B cell (primary cell): ENCODE data around the gene ALDH9A1. TPM values are rescaled to one million over a fixed set of nuclear protein-coding genes. Genes with fewer than 3 reads are reported as not detected.

Source experiments
- ATAC-seq: fragments of 200-7000 bp; cut with Tn5 transposase; one replicate; pipeline ENCODE4 v1.10.0; 2021; ENCODE audit warnings: low read depth, mild to moderate bottlenecking, moderate number of reproducible peaks, moderate library complexity
- CTCF ChIA-PET: fragments of 350-600 bp; sonication (Branson Sonifier 250); formaldehyde crosslinking; loops from one replicate; lab custom pipeline; 2021; ENCODE audit warnings: antibody characterized with exemption, inconsistent platforms; lab: Charles Lee
- POLR2A ChIA-PET: fragments of 350-600 bp; sonication (Branson Sonifier 250); formaldehyde crosslinking; loops from one replicate; lab custom pipeline; 2021; ENCODE audit warnings: antibody characterized with exemption; lab: Charles Lee
- DNase-seq: peaks from one replicate; pipeline ENCODE4 v3.0.0; 2013
- H2AFZ ChIP-seq: 2 replicates; pipeline ENCODE4 v1.6.1; 2012; ENCODE audit warnings: mild to moderate bottlenecking, low read depth, low read length; ENCODE audit not compliant: insufficient read depth, poor library complexity, severe bottlenecking
- H3K27ac ChIP-seq, 2 donors: 1 replicate in 1 of 2; 2 replicates in 1 of 2; pipeline ENCODE4 v1.5.1; 2012 to 2013; ENCODE audit warnings: low read length in 2 of 2, mild to moderate bottlenecking in 2 of 2, moderate library complexity in 1 of 2
- H3K27me3 ChIP-seq, 4 experiments: fragments of 200-600 bp in 1 of 4; sonication (generic) in 1 of 4; replicated peaks in 1 of 4; 1 replicate in 2 of 4; 2 replicates in 2 of 4; pipeline versions ENCODE4 v1.6.1 to v1.7.0; 2013 to 2016; ENCODE audit warnings: low read length in 3 of 4, mild to moderate bottlenecking in 2 of 4, mixed read lengths in 1 of 4, moderate library complexity in 1 of 4; ENCODE audit not compliant: insufficient read depth in 4 of 4, control insufficient read depth in 3 of 4; ENCODE audit errors: control extremely low read depth in 1 of 4
- H3K36me3 ChIP-seq, 2 experiments: replicated peaks in 1 of 2; 1 replicate in 1 of 2; 2 replicates in 1 of 2; pipeline versions ENCODE4 v1.6.1 to v1.7.1; 2013; ENCODE audit warnings: low read length in 1 of 2; ENCODE audit not compliant: insufficient read depth in 2 of 2, control insufficient read depth in 1 of 2; ENCODE audit errors: control extremely low read depth in 1 of 2, extremely low read depth in 1 of 2
- H3K4me1 ChIP-seq, 2 donors: fragments of 200-600 bp in 1 of 2; sonication (generic) in 1 of 2; 1 replicate in 1 of 2; 2 replicates in 1 of 2; pipeline versions ENCODE4 v1.5.1 to v1.6.1; 2013 to 2017; ENCODE audit warnings: low read length in 2 of 2; ENCODE audit not compliant: control insufficient read depth in 2 of 2, insufficient read depth in 2 of 2
- H3K4me2 ChIP-seq: replicated peaks from 2 replicates; pipeline ENCODE3; 2012; ENCODE audit warnings: mild to moderate bottlenecking, low read depth, low read length; ENCODE audit not compliant: poor library complexity, severe bottlenecking
- H3K4me3 ChIP-seq, 5 experiments: fragments of 200-600 bp in 1 of 5; sonication (generic) in 1 of 5; 1 replicate in 3 of 5; 2 replicates in 2 of 5; pipeline versions ENCODE4 v1.5.1 to v1.7.0; 2011 to 2016; ENCODE audit warnings: low read length in 4 of 5, mild to moderate bottlenecking in 4 of 5, low read depth in 2 of 5, control low read depth in 1 of 5, moderate library complexity in 1 of 5; ENCODE audit not compliant: insufficient read depth in 1 of 5; ENCODE audit errors: control extremely low read depth in 1 of 5, extremely low read depth in 1 of 5
- H3K79me2 ChIP-seq: fragments of 200-600 bp; sonication (generic); one replicate; pipeline ENCODE4 v1.6.0; 2016; ENCODE audit warnings: low read length; ENCODE audit not compliant: control insufficient read depth, insufficient read depth
- H3K9ac ChIP-seq: fragments of 200-600 bp; sonication (generic); 2 replicates; pipeline ENCODE4 v1.6.1; 2017; ENCODE audit warnings: mild to moderate bottlenecking, low read length, moderate library complexity
- H3K9me3 ChIP-seq, 3 donors: one replicate each; pipeline versions ENCODE4 v1.6.1 to v1.7.1; 2013; ENCODE audit warnings: low read length in 2 of 3; ENCODE audit not compliant: control insufficient read depth in 2 of 3, insufficient read depth in 1 of 3; ENCODE audit errors: control extremely low read depth in 1 of 3
- H4K20me1 ChIP-seq: 2 replicates; pipeline ENCODE4 v1.6.0; 2012; ENCODE audit warnings: mild to moderate bottlenecking, low read length; ENCODE audit not compliant: insufficient read depth, control insufficient read depth, poor library complexity, severe bottlenecking
- H3K27ac Mint-ChIP-seq: one replicate; pipeline ENCODE4 v1.8.0; 2021; ENCODE audit warnings: mixed read lengths
- H3K27me3 Mint-ChIP-seq: one replicate; pipeline ENCODE4 v1.8.0; 2021; ENCODE audit warnings: mixed read lengths
- H3K4me1 Mint-ChIP-seq: one replicate; pipeline ENCODE4 v1.8.0; 2021; ENCODE audit warnings: mixed read lengths
- H3K4me3 Mint-ChIP-seq: one replicate; pipeline ENCODE4 v1.8.0; 2021; ENCODE audit warnings: mixed read lengths
- H3K9me3 Mint-ChIP-seq: one replicate; pipeline ENCODE4 v1.8.0; 2022; ENCODE audit warnings: mixed read lengths; ENCODE audit not compliant: insufficient read depth
- EZH2 ChIP-seq: IDR thresholded peaks from 2 replicates; pipeline ENCODE4 v1.6.1; 2012; ENCODE audit warnings: borderline replicate concordance, low read depth, mild to moderate bottlenecking, moderate library complexity, low read length; ENCODE audit not compliant: insufficient read depth, poor library complexity, severe bottlenecking
- WGBS: methylation state at CpG from one replicate; pipeline ENCODE4 v1.1.5; 2013; ENCODE audit warnings: missing lambda C conversion rate; ENCODE audit not compliant: insufficient coverage; 5-methylcytosine and 5-hydroxymethylcytosine counted together
- intact Hi-C: fragments of 100-400 bp; cut with micrococcal nuclease; formaldehyde crosslinking; loops from one replicate; pipeline ENCODE4 v1.10.0; 2022
- polyA plus RNA-seq: library from polyadenylated mRNA; depleted of rRNA; stranded (reverse); fragments of >200 nt; gene quantifications from 2 replicates; pipeline ENCODE4 v1.2.3, GENCODE V29; 2012
- total RNA-seq, 2 donors: library from RNA; stranded (reverse); fragments of 120-200 nt in 1 of 2; gene quantifications; 1 replicate in 1 of 2; 2 replicates in 1 of 2; pipeline versions ENCODE4 v1.2.3 to v1.2.4, GENCODE V29; 2013 to 2022
- TF ChIP-seq, protein P1 (sequence below): fragments of 200-600 bp; IDR thresholded peaks from one replicate; pipeline ENCODE4 v1.8.0; 2022; ENCODE audit warnings: antibody characterized with exemption, mild to moderate bottlenecking

The ALDH9A1 gene
- total and polyA plus RNA-seq, 2 donors (not counting 1 experiment from before 2014, with no cell fraction given): 23.5 to 37.5 TPM

- peaks cover 1% of the 10 kb centered on the region for H3K4me1 Mint-ChIP-seq
- Histone ChIP-seq H3K4me3 (no peak overlapping the region), H3K4me2 (no peak overlapping the region), H4K20me1 (peaks cover 5% of the 10 kb centered on the region), H3K27me3 (no peaks in the 10 kb centered on the region), H3K79me2 (peaks cover 14% of the 10 kb centered on the region), H3K27ac (no peak overlapping the region), H2AFZ (no peak overlapping the region), H3K9ac (no peak overlapping the region), H3K9me3 (no peaks in the 10 kb centered on the region), H3K4me1 (peaks cover 2 to 3% of the 10 kb centered on the region in 2 donors), H3K36me3 (peaks cover 29 to 78% of the 10 kb centered on the region in 2 experiments)
- intact Hi-C loops: no loop called here
- H3K27me3 Mint-ChIP-seq: no peaks in the 10 kb centered on the region
- DNase-seq: no peak
- no peak for ATAC-seq
- no peak for TF ChIP-seq EZH2
- TF ChIP-seq, protein P1, sequence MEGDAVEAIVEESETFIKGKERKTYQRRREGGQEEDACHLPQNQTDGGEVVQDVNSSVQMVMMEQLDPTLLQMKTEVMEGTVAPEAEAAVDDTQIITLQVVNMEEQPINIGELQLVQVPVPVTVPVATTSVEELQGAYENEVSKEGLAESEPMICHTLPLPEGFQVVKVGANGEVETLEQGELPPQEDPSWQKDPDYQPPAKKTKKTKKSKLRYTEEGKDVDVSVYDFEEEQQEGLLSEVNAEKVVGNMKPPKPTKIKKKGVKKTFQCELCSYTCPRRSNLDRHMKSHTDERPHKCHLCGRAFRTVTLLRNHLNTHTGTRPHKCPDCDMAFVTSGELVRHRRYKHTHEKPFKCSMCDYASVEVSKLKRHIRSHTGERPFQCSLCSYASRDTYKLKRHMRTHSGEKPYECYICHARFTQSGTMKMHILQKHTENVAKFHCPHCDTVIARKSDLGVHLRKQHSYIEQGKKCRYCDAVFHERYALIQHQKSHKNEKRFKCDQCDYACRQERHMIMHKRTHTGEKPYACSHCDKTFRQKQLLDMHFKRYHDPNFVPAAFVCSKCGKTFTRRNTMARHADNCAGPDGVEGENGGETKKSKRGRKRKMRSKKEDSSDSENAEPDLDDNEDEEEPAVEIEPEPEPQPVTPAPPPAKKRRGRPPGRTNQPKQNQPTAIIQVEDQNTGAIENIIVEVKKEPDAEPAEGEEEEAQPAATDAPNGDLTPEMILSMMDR: no peak
- H3K27ac Mint-ChIP-seq: no peak overlapping the region
- POLR2A ChIA-PET: no interaction called here
- H3K4me3 Mint-ChIP-seq: no peak overlapping the region
- CTCF ChIA-PET: no interaction called here
- 100% methylated on average over 2 of the region's 2 CpGs for WGBS
- H3K9me3 Mint-ChIP-seq: no peaks in the 10 kb centered on the region
These were observed 18.1 kb downstream of the ALDH9A1 start for GRCh38 chr1:165680303-165680702.

- no peaks in the 10 kb centered on the region for H3K27me3 ChIP-seq
- no peaks in the 10 kb centered on the region for H3K9me3 Mint-ChIP-seq
- WGBS: no CpG with 5 or more reads among the region's 1 CpG
- no peak for DNase-seq
- no peaks in the 10 kb centered on the region for H3K4me1 ChIP-seq
- H3K27ac ChIP-seq: no peak overlapping the region
- no peak overlapping the region for H3K4me2 ChIP-seq
- ATAC-seq: no peak
- no peak overlapping the region for H3K4me3 Mint-ChIP-seq
- intact Hi-C loops: no loop called here
- no peaks in the 10 kb centered on the region for H3K4me1 Mint-ChIP-seq
- H3K36me3 ChIP-seq: peaks cover 29 to 74% of the 10 kb centered on the region in 2 experiments
- no peak for TF ChIP-seq EZH2
- TF ChIP-seq, protein P1: no peak
- ChIA-PET POLR2A (no interaction called here), CTCF (no interaction called here)
- no peaks in the 10 kb centered on the region for H3K9me3 ChIP-seq
- H4K20me1 ChIP-seq: no peaks in the 10 kb centered on the region
- H3K27me3 Mint-ChIP-seq: no peaks in the 10 kb centered on the region
- H3K4me3 ChIP-seq: no peak overlapping the region
- no peak overlapping the region for H3K9ac ChIP-seq
- H2AFZ ChIP-seq: no peak overlapping the region
- peaks cover 12% of the 10 kb centered on the region for H3K79me2 ChIP-seq
- no peak overlapping the region for H3K27ac Mint-ChIP-seq
These were observed 18.9 kb downstream of the ALDH9A1 start for GRCh38 chr1:165679282-165680036.
